GM23248 (cell line): Measurements from ENCODE around the gene POLR2F. TPM values are rescaled to one million over a fixed set of nuclear protein-coding genes. Genes with fewer than 3 reads are reported as not detected.

Experiments
- DNase-seq: peaks from one replicate; pipeline ENCODE4 v3.0.0-alpha.2; 2015
- H2AFZ ChIP-seq: fragments of 200-600 bp; sonication (generic); 2 replicates; pipeline ENCODE4 v1.6.1; 2016; ENCODE audit warnings: antibody characterized with exemption
- H3F3A ChIP-seq: fragments of 200-600 bp; sonication (generic); 2 replicates; pipeline ENCODE4 v1.6.1; 2016; ENCODE audit warnings: mild to moderate bottlenecking, antibody characterized with exemption, mixed run types; ENCODE audit not compliant: insufficient read depth
- H3K27ac ChIP-seq: fragments of 200-600 bp; sonication (generic); 2 replicates; pipeline ENCODE4 v1.5.1; 2016; ENCODE audit warnings: mild to moderate bottlenecking
- H3K27me3 ChIP-seq: fragments of 200-600 bp; sonication (generic); replicated peaks from 2 replicates; pipeline ENCODE4 v1.6.1; 2016; ENCODE audit warnings: mild to moderate bottlenecking; ENCODE audit not compliant: insufficient read depth
- H3K36me3 ChIP-seq: fragments of 200-600 bp; sonication (generic); 2 replicates; pipeline ENCODE4 v1.6.1; 2016; ENCODE audit warnings: low read depth, mild to moderate bottlenecking
- H3K4me1 ChIP-seq: fragments of 200-600 bp; sonication (generic); 2 replicates; pipeline ENCODE4 v1.6.1; 2016; ENCODE audit warnings: mild to moderate bottlenecking; ENCODE audit not compliant: insufficient read depth
- H3K4me2 ChIP-seq: fragments of 200-600 bp; sonication (generic); one replicate; pipeline ENCODE4 v1.6.1; 2016; ENCODE audit warnings: mild to moderate bottlenecking; ENCODE audit not compliant: unreplicated experiment
- H3K4me3 ChIP-seq: fragments of 200-600 bp; sonication (generic); 2 replicates; pipeline ENCODE4 v1.5.1; 2016; ENCODE audit warnings: mild to moderate bottlenecking
- H3K79me2 ChIP-seq: fragments of 200-600 bp; sonication (generic); 2 replicates; pipeline ENCODE4 v1.6.1; 2016; ENCODE audit warnings: mild to moderate bottlenecking; ENCODE audit not compliant: insufficient read depth
- H3K9ac ChIP-seq: fragments of 200-600 bp; sonication (generic); 2 replicates; pipeline ENCODE4 v1.6.1; 2016; ENCODE audit warnings: mild to moderate bottlenecking
- H3K9me2 ChIP-seq: fragments of 200-600 bp; sonication (generic); 2 replicates; pipeline ENCODE4 v1.6.1; 2016; ENCODE audit warnings: mixed run types, mild to moderate bottlenecking, moderate library complexity; ENCODE audit not compliant: insufficient read depth
- H3K9me3 ChIP-seq: fragments of 200-600 bp; sonication (generic); one replicate; pipeline ENCODE4 v1.6.1; 2017; ENCODE audit warnings: low read depth
- H4K20me1 ChIP-seq: fragments of 200-600 bp; sonication (generic); 2 replicates; pipeline ENCODE4 v1.6.0; 2016; ENCODE audit not compliant: insufficient read depth
- EZH2 ChIP-seq: fragments of 200-600 bp; sonication (generic); IDR thresholded peaks from 2 replicates; pipeline ENCODE4 v1.6.1; 2018; ENCODE audit warnings: antibody characterized with exemption, mild to moderate bottlenecking; ENCODE audit not compliant: insufficient read depth, poor library complexity, severe bottlenecking
- EZH2phosphoT487 ChIP-seq: fragments of 200-600 bp; sonication (generic); IDR thresholded peaks from 2 replicates; pipeline ENCODE4 v1.6.1; 2018; ENCODE audit warnings: antibody characterized with exemption, moderate library complexity, mild to moderate bottlenecking, low read depth; ENCODE audit not compliant: insufficient read depth
- WGBS, 2 experiments: methylation state at CpG; one replicate each; pipeline ENCODE4 v1.1.6; 2015 to 2017; ENCODE audit warnings: low lambda C conversion rate in 2 of 2, low coverage in 1 of 2; ENCODE audit errors: missing lambda C conversion rate in 2 of 2; 5-methylcytosine and 5-hydroxymethylcytosine counted together
- in situ Hi-C: fragments of 300-500 bp; cut with MboI; formaldehyde crosslinking; loops from 2 replicates; pipeline ENCODE4 v1.15.0; 2020
- polyA plus RNA-seq: library from polyadenylated mRNA; unstranded; fragments of >200 nt; fragmentation: Nextera tagmentation; extraction: Ambion mirVana; gene quantifications from 2 replicates; pipeline ENCODE4 v1.2.1, GENCODE V29; 2016
- total RNA-seq: library from RNA; depleted of rRNA; stranded (reverse); fragments of >200 nt; shearing (Covaris generic); gene quantifications from 2 replicates; pipeline ENCODE4 v1.2.3, GENCODE V29; 2014

Gene POLR2F
- total and polyA plus RNA-seq, 2 experiments from 2014 or later, result 71.4 to 148 TPM

GRCh38 chr22:37967637-37968451 is 14.3 kb downstream of the POLR2F start:
- no peak overlapping the region for H3K4me3 ChIP-seq
- no peak for TF ChIP-seq EZH2
- no peak overlapping the region for H3K27ac ChIP-seq
- H3K79me2 ChIP-seq, result peaks cover 8% of the 10 kb centered on the region; the same call in 1 of the 2 replicates
- H3K9ac ChIP-seq, result no peak overlapping the region
- no peak for DNase-seq
- no peaks in the 10 kb centered on the region for H3K27me3 ChIP-seq
- in situ Hi-C loops, result no loop called here
- 83 to 87% methylated on average over 14 of the region's 14 CpGs for WGBS, 2 experiments
- no peaks in the 10 kb centered on the region for H4K20me1 ChIP-seq
- no peak overlapping the region for H3K4me2 ChIP-seq
- H3F3A ChIP-seq, result no peaks in the 10 kb centered on the region
- no peaks in the 10 kb centered on the region for H3K4me1 ChIP-seq
- H3K9me3 ChIP-seq, result no peaks in the 10 kb centered on the region
- 0 out of 2 replicates have a peak, but pooled peaks cover 9% of the 10 kb centered on the region for H3K36me3 ChIP-seq
- no peaks in the 10 kb centered on the region for H3K9me2 ChIP-seq
- H2AFZ ChIP-seq, result no peak overlapping the region

- Histone ChIP-seq H3K4me2 (no peak overlapping the region), H4K20me1 (no peaks in the 10 kb centered on the region), H3K9ac (no peak overlapping the region), H3K36me3 (0 out of 2 replicates have a peak, but pooled peaks cover 9% of the 10 kb centered on the region), H3K9me3 (no peaks in the 10 kb centered on the region), H3K79me2 (peaks cover 8% of the 10 kb centered on the region; the same call in 1 of the 2 replicates), H3K4me1 (no peaks in the 10 kb centered on the region), H3K9me2 (no peaks in the 10 kb centered on the region), H3F3A (no peaks in the 10 kb centered on the region), H3K4me3 (no peak overlapping the region), H3K27ac (no peak overlapping the region), H2AFZ (no peak overlapping the region), H3K27me3 (no peaks in the 10 kb centered on the region)
- 97 to 98% methylated on average over 5 of the region's 5 CpGs for WGBS, 2 experiments
- no peak for TF ChIP-seq EZH2phosphoT487
- TF ChIP-seq EZH2, result no peak
- in situ Hi-C loops, result no loop called here
- no peak for DNase-seq
Observed at GRCh38 chr22:37968452-37969251, 15.2 kb downstream of the POLR2F start.

- Histone ChIP-seq H4K20me1 (no peaks in the 10 kb centered on the region), H3K36me3 (0 out of 2 replicates have a peak, but pooled peaks cover 8% of the 10 kb centered on the region), H3K9me2 (no peaks in the 10 kb centered on the region), H3K9ac (no peak overlapping the region), H3K4me3 (no peak overlapping the region), H3K27ac (no peak overlapping the region), H3K4me2 (no peak overlapping the region), H3K4me1 (no peaks in the 10 kb centered on the region), H3K9me3 (no peaks in the 10 kb centered on the region), H2AFZ (no peak overlapping the region), H3K79me2 (peaks cover 4% of the 10 kb centered on the region; the same call in 1 of the 2 replicates), H3F3A (no peaks in the 10 kb centered on the region), H3K27me3 (no peaks in the 10 kb centered on the region)
- WGBS, 2 experiments, result 97% methylated on average over 4 of the region's 4 CpGs
- TF ChIP-seq EZH2 (no peak), EZH2phosphoT487 (no peak)
- DNase-seq, result no peak
- in situ Hi-C loops, result no loop called here
Observed at GRCh38 chr22:37970864-37971263, 17.4 kb downstream of the POLR2F start.

GRCh38 chr22:37971475-37972434 is 18.3 kb downstream of the POLR2F start:
- no peaks in the 10 kb centered on the region for H3F3A ChIP-seq
- no peak for DNase-seq
- no peak for TF ChIP-seq EZH2
- no peak for TF ChIP-seq EZH2phosphoT487
- no peak overlapping the region for H3K4me2 ChIP-seq
- H3K9me2 ChIP-seq, result no peaks in the 10 kb centered on the region
- no peaks in the 10 kb centered on the region for H3K79me2 ChIP-seq
- H3K27me3 ChIP-seq, result no peaks in the 10 kb centered on the region
- in situ Hi-C loops, result no loop called here
- no peak overlapping the region for H3K9ac ChIP-seq
- H3K9me3 ChIP-seq, result no peaks in the 10 kb centered on the region
- H3K4me1 ChIP-seq, result no peaks in the 10 kb centered on the region
- H4K20me1 ChIP-seq, result no peaks in the 10 kb centered on the region
- 69 to 73% methylated on average over 7 of the region's 7 CpGs for WGBS, 2 experiments
- no peak overlapping the region for H3K27ac ChIP-seq
- 0 out of 2 replicates have a peak, but pooled peaks cover 5% of the 10 kb centered on the region for H3K36me3 ChIP-seq
- H2AFZ ChIP-seq, result no peak overlapping the region
- no peak overlapping the region for H3K4me3 ChIP-seq
